ENCODE measurements around the gene AQP1.

AQP1 gene

GRCh38 chr7:30880125-30880720, 31.4 kb upstream of the AQP1 start:
- no peak overlapping the region for H3K4me3 ChIP-seq (ENCODE audit: low read depth, low read length)
- TF ChIP-seq CTCF (IDR thresholded peaks at IDR 0.05; ENCODE audit: insufficient read depth, low read length, missing control alignments), result no peak
- ChIA-PET CTCF (no interaction called here), POLR2A (no interaction called here)
- no peak for DNase-seq (ENCODE audit: low read depth, low spot score)

GRCh38 chr7:30880941-30881340, 30.7 kb upstream of the AQP1 start:
- ChIA-PET POLR2A (no interaction called here), CTCF (no interaction called here)
- H3K4me3 ChIP-seq (ENCODE audit: low read depth, low read length), result no peak overlapping the region

GRCh38 chr7:30881448-30881847, 30.2 kb upstream of the AQP1 start:
- TF ChIP-seq CTCF (IDR thresholded peaks at IDR 0.05; ENCODE audit: insufficient read depth, low read length, missing control alignments), result no peak
- ChIA-PET CTCF (no interaction called here), POLR2A (no interaction called here)
- no peak overlapping the region for H3K4me3 ChIP-seq (ENCODE audit: low read depth, low read length)
- DNase-seq (ENCODE audit: low read depth, low spot score), result no peak

More at GRCh38 chr7:30880941-30881340, 30.7 kb upstream of the AQP1 start:
- no peak for DNase-seq (ENCODE audit: low read depth, low spot score)
- no peak for TF ChIP-seq CTCF (IDR thresholded peaks at IDR 0.05; ENCODE audit: insufficient read depth, low read length, missing control alignments)

GRCh38 chr7:30884881-30885280, 26.8 kb upstream of the AQP1 start:
- ChIA-PET CTCF (no interaction called here), POLR2A (no interaction called here)
- no peak overlapping the region for H3K4me3 ChIP-seq (ENCODE audit: low read depth, low read length)
- DNase-seq (ENCODE audit: low read depth, low spot score), result no peak
- no peak for TF ChIP-seq CTCF (IDR thresholded peaks at IDR 0.05; ENCODE audit: insufficient read depth, low read length, missing control alignments)

GRCh38 chr7:30886608-30887011, 25.0 kb upstream of the AQP1 start:
- CTCF ChIA-PET, result interaction anchor here (0.8 kb wide), 1 partner anchor 52 kb away, joined by 3 read pairs; no protein-coding TSS in a partner anchor

GRCh38 chr7:30887464-30887872, 24.2 kb upstream of the AQP1 start:
- DNase-seq (ENCODE audit: low read depth, low spot score), result no peak
- ChIA-PET CTCF (interaction anchor here (2.4 kb wide), 1 partner anchor 51 kb away, joined by 9 read pairs; no protein-coding TSS in a partner anchor), POLR2A (no interaction called here)
- no peak for TF ChIP-seq CTCF (IDR thresholded peaks at IDR 0.05; ENCODE audit: insufficient read depth, low read length, missing control alignments)
- H3K4me3 ChIP-seq (ENCODE audit: low read depth, low read length), result no peak overlapping the region

More at GRCh38 chr7:30886608-30887011, 25.0 kb upstream of the AQP1 start:
- no peak for TF ChIP-seq CTCF (IDR thresholded peaks at IDR 0.05; ENCODE audit: insufficient read depth, low read length, missing control alignments)
- POLR2A ChIA-PET, result no interaction called here
- H3K4me3 ChIP-seq (ENCODE audit: low read depth, low read length), result no peak overlapping the region
- no peak for DNase-seq (ENCODE audit: low read depth, low spot score)
